Measurements from ENCODE around the gene SHC1.

Gene SHC1

GRCh38 chr1:155007251-155007828 is 36.8 kb upstream of the SHC1 start:
- no peak for TF ChIP-seq ZNF19 (tag by site-specific recombination; IDR thresholded peaks at IDR 0.05; ENCODE audit: low read depth)
- no peak for TF ChIP-seq ZNF274 (IDR thresholded peaks at IDR 0.05; ENCODE audit: low read length)
- TF ChIP-seq ZNF274 (tag by site-specific recombination; IDR thresholded peaks at IDR 0.05; ENCODE audit: borderline replicate concordance) = no peak
- TF ChIP-seq KLF1 (tag by site-specific recombination; IDR thresholded peaks at IDR 0.05) = 0 out of 2 replicates have a peak, but pooled peaks have one; percentile 23
- TF ChIP-seq ZNF776 (tag by site-specific recombination; IDR thresholded peaks at IDR 0.05; ENCODE audit: borderline replicate concordance) = no peak
- TF ChIP-seq ZNF157 (tag by site-specific recombination; IDR thresholded peaks at IDR 0.05) = no peak
- TF ChIP-seq HOXC10 (CRISPR knock-in tag; IDR thresholded peaks at IDR 0.05) = no peak
- TF ChIP-seq ZNF449 (tag by site-specific recombination; IDR thresholded peaks at IDR 0.05) = no peak
- TF ChIP-seq ZNF23 (tag by site-specific recombination; IDR thresholded peaks at IDR 0.05; ENCODE audit: borderline replicate concordance) = no peak
- TF ChIP-seq, protein P1, sequence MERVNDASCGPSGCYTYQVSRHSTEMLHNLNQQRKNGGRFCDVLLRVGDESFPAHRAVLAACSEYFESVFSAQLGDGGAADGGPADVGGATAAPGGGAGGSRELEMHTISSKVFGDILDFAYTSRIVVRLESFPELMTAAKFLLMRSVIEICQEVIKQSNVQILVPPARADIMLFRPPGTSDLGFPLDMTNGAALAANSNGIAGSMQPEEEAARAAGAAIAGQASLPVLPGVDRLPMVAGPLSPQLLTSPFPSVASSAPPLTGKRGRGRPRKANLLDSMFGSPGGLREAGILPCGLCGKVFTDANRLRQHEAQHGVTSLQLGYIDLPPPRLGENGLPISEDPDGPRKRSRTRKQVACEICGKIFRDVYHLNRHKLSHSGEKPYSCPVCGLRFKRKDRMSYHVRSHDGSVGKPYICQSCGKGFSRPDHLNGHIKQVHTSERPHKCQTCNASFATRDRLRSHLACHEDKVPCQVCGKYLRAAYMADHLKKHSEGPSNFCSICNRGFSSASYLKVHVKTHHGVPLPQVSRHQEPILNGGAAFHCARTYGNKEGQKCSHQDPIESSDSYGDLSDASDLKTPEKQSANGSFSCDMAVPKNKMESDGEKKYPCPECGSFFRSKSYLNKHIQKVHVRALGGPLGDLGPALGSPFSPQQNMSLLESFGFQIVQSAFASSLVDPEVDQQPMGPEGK (tag by site-specific recombination; IDR thresholded peaks at IDR 0.05) = peak; percentile 13
- TF ChIP-seq ZNF704 (tag by site-specific recombination; IDR thresholded peaks at IDR 0.05) = no peak
- no peak for TF ChIP-seq ZBTB1 (tag by site-specific recombination; IDR thresholded peaks at IDR 0.05)
- TF ChIP-seq, protein P2, sequence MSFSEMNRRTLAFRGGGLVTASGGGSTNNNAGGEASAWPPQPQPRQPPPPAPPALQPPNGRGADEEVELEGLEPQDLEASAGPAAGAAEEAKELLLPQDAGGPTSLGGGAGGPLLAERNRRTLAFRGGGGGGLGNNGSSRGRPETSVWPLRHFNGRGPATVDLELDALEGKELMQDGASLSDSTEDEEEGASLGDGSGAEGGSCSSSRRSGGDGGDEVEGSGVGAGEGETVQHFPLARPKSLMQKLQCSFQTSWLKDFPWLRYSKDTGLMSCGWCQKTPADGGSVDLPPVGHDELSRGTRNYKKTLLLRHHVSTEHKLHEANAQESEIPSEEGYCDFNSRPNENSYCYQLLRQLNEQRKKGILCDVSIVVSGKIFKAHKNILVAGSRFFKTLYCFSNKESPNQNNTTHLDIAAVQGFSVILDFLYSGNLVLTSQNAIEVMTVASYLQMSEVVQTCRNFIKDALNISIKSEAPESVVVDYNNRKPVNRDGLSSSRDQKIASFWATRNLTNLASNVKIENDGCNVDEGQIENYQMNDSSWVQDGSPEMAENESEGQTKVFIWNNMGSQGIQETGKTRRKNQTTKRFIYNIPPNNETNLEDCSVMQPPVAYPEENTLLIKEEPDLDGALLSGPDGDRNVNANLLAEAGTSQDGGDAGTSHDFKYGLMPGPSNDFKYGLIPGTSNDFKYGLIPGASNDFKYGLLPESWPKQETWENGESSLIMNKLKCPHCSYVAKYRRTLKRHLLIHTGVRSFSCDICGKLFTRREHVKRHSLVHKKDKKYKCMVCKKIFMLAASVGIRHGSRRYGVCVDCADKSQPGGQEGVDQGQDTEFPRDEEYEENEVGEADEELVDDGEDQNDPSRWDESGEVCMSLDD (tag by site-specific recombination; IDR thresholded peaks at IDR 0.05) = no peak
- peak; percentile 76; the same call in 1 of the 2 replicates for TF ChIP-seq HIC1 (tag by site-specific recombination; IDR thresholded peaks at IDR 0.05)
- TF ChIP-seq ZNF426 (tag by site-specific recombination; IDR thresholded peaks at IDR 0.05) = no peak
- TF ChIP-seq GLIS2 (tag by site-specific recombination; IDR thresholded peaks at IDR 0.05) = peak; percentile 33; the same call in 1 of the 2 replicates
- no peak for TF ChIP-seq ZNF121 (tag by site-specific recombination; IDR thresholded peaks at IDR 0.05)
- no peaks in the 10 kb centered on the region for H3K9me3 ChIP-seq (ENCODE audit: control insufficient read depth, insufficient read depth, low read depth, low read length)
- ChIA-PET POLR2A (interaction anchor here (0.7 to 1.5 kb wide), 4 partner anchors 10 to 34 kb away, joined by 3 to 7 read pairs (median 4); partner anchors contain the start of gene FLAD1), CTCF (interaction anchor here (0.5 to 3.5 kb wide), 5 partner anchors 8 to 55 kb away, joined by 3 to 30 read pairs (median 3); no protein-coding TSS in a partner anchor)
- H3K36me3 ChIP-seq (ENCODE audit: control insufficient read depth in 2 of 2, insufficient read depth in 1 of 2, low read length in 2 of 2) = peaks cover 0 to 2% of the 10 kb centered on the region in 2 experiments; a peak in 1 of 3 replicates
- H3K4me1 ChIP-seq (ENCODE audit: control insufficient read depth, insufficient read depth, low read length) = peaks cover 13% of the 10 kb centered on the region
- no peak overlapping the region for H3K27ac ChIP-seq (ENCODE audit: extremely low read depth, low read depth, low read length)
- no peak overlapping the region for H3K4me3 ChIP-seq (ENCODE audit: low read depth, low read length)

Measured in HEK293 (cell line).